Measurements from ENCODE around the gene DUSP10. TPM values are rescaled to one million over a fixed set of nuclear protein-coding genes. Genes with fewer than 3 reads are reported as not detected.

Gene DUSP10
- polyA plus RNA-seq, 1 donor from 2014 or later: 2.0 TPM

GRCh38 chr1:221725735-221726672 lies 15.9 kb downstream of the DUSP10 start:
- Histone ChIP-seq H3K9me3 (ENCODE audit: low read length) (no peaks in the 10 kb centered on the region), H2AFZ (ENCODE audit: low read depth, low read length) (no peak overlapping the region), H3K9ac (ENCODE audit: low read length) (no peak overlapping the region), H4K20me1 (ENCODE audit: insufficient read depth) (no peaks in the 10 kb centered on the region), H3K79me2 (replicated peaks; ENCODE audit: insufficient read depth, low read length) (no peaks in the 10 kb centered on the region), H3K27ac (ENCODE audit: low read length) (no peak overlapping the region), H3K36me3 (ENCODE audit: insufficient read depth, low read length) (no peaks in the 10 kb centered on the region), H3K4me3 (ENCODE audit: low read length) (no peak overlapping the region), H3K4me2 (ENCODE audit: low read length) (no peak overlapping the region), H3F3A (ENCODE audit: insufficient read depth, low read length, poor library complexity, severe bottlenecking) (no peaks in the 10 kb centered on the region), H3K27me3 (ENCODE audit: insufficient read depth, low read depth, low read length) (no peaks in the 10 kb centered on the region), H3K9me2 (ENCODE audit: insufficient read depth, low read length) (no peaks in the 10 kb centered on the region)
- no peak for TF ChIP-seq POLR2AphosphoS5 (IDR thresholded peaks at IDR 0.05)

GRCh38 chr1:221724931-221725605 lies 16.8 kb downstream of the DUSP10 start:
- H3K4me3 ChIP-seq (ENCODE audit: low read length): no peak overlapping the region
- H3K79me2 ChIP-seq (replicated peaks; ENCODE audit: insufficient read depth, low read length): peaks cover 2% of the 10 kb centered on the region
- H3K4me2 ChIP-seq (ENCODE audit: low read length): no peak overlapping the region
- no peaks in the 10 kb centered on the region for H3K9me2 ChIP-seq (ENCODE audit: insufficient read depth, low read length)
- H2AFZ ChIP-seq (ENCODE audit: low read depth, low read length): no peak overlapping the region
- H3K27me3 ChIP-seq (ENCODE audit: insufficient read depth, low read depth, low read length): no peaks in the 10 kb centered on the region
- no peaks in the 10 kb centered on the region for H3F3A ChIP-seq (ENCODE audit: insufficient read depth, low read length, poor library complexity, severe bottlenecking)
- no peak overlapping the region for H3K9ac ChIP-seq (ENCODE audit: low read length)
- no peaks in the 10 kb centered on the region for H4K20me1 ChIP-seq (ENCODE audit: insufficient read depth)
- H3K27ac ChIP-seq (ENCODE audit: low read length): no peak overlapping the region
- no peaks in the 10 kb centered on the region for H3K9me3 ChIP-seq (ENCODE audit: low read length)
- TF ChIP-seq EP300 (conservative IDR thresholded peaks at IDR 0.05; ENCODE audit: poor library complexity, severe bottlenecking) (no peak), MXI1 (conservative IDR thresholded peaks at IDR 0.05; ENCODE audit: poor library complexity, severe bottlenecking) (no peak), REST (IDR thresholded peaks at IDR 0.05; ENCODE audit: borderline replicate concordance) (no peak)
- no peaks in the 10 kb centered on the region for H3K36me3 ChIP-seq (ENCODE audit: insufficient read depth, low read length)

GRCh38 chr1:221723848-221724236 lies 18.0 kb downstream of the DUSP10 start:
- Histone ChIP-seq H2AFZ (ENCODE audit: low read depth, low read length) (no peak overlapping the region), H3K9ac (ENCODE audit: low read length) (no peak overlapping the region), H3K9me2 (ENCODE audit: insufficient read depth, low read length) (no peaks in the 10 kb centered on the region), H3K27ac (ENCODE audit: low read length) (no peak overlapping the region), H3K79me2 (replicated peaks; ENCODE audit: insufficient read depth, low read length) (peaks cover 2% of the 10 kb centered on the region), H3K27me3 (ENCODE audit: insufficient read depth, low read depth, low read length) (no peaks in the 10 kb centered on the region), H3K4me2 (ENCODE audit: low read length) (no peak overlapping the region), H4K20me1 (ENCODE audit: insufficient read depth) (no peaks in the 10 kb centered on the region), H3K4me3 (ENCODE audit: low read length) (no peak overlapping the region), H3K9me3 (ENCODE audit: low read length) (no peaks in the 10 kb centered on the region), H3F3A (ENCODE audit: insufficient read depth, low read length, poor library complexity, severe bottlenecking) (no peaks in the 10 kb centered on the region), H3K36me3 (ENCODE audit: insufficient read depth, low read length) (no peaks in the 10 kb centered on the region)
- TF ChIP-seq MXI1 (conservative IDR thresholded peaks at IDR 0.05; ENCODE audit: poor library complexity, severe bottlenecking): no peak
- TF ChIP-seq TAF1 (IDR thresholded peaks at IDR 0.05; ENCODE audit: low read depth): no peak
- TF ChIP-seq SMC3 (conservative IDR thresholded peaks at IDR 0.05; ENCODE audit: poor library complexity): no peak
